ENCODE data around the gene TUFT1.

The TUFT1 gene

GRCh38 chr1:151530461-151530860 is 9.6 kb upstream of the TUFT1 start:
- in situ Hi-C loops (cut with HindIII; ENCODE audit: low pct_ligation_motif_present, low pct_unique_long_range_greater_than_20kb, low sequenced_read_pairs) = no loop called here
- DNase-seq = no peak

- DNase-seq = no peak
- in situ Hi-C loops (cut with HindIII; ENCODE audit: low pct_ligation_motif_present, low pct_unique_long_range_greater_than_20kb, low sequenced_read_pairs) = no loop called here
These were observed 6.2 kb upstream of the TUFT1 start for GRCh38 chr1:151533870-151534269.

GRCh38 chr1:151534662-151535278 is 5.3 kb upstream of the TUFT1 start:
- in situ Hi-C loops (cut with HindIII; ENCODE audit: low pct_ligation_motif_present, low pct_unique_long_range_greater_than_20kb, low sequenced_read_pairs) = no loop called here
- peak; percentile 82 for DNase-seq

GRCh38 chr1:151535326-151536271 is 4.5 kb upstream of the TUFT1 start:
- in situ Hi-C loops (cut with HindIII; ENCODE audit: low pct_ligation_motif_present, low pct_unique_long_range_greater_than_20kb, low sequenced_read_pairs) = no loop called here
- no peak for DNase-seq

- DNase-seq = no peak
- in situ Hi-C loops (cut with HindIII; ENCODE audit: low pct_ligation_motif_present, low pct_unique_long_range_greater_than_20kb, low sequenced_read_pairs) = no loop called here
These were observed 3.6 kb upstream of the TUFT1 start for GRCh38 chr1:151536499-151536898.

- DNase-seq = peak; percentile 99
- in situ Hi-C loops (cut with HindIII; ENCODE audit: low pct_ligation_motif_present, low pct_unique_long_range_greater_than_20kb, low sequenced_read_pairs) = no loop called here
These were observed 3.0 kb upstream of the TUFT1 start for GRCh38 chr1:151537112-151537511.

- peak; percentile 99 for DNase-seq
- in situ Hi-C loops (cut with HindIII; ENCODE audit: low pct_ligation_motif_present, low pct_unique_long_range_greater_than_20kb, low sequenced_read_pairs) = no loop called here
These were observed 638 bp upstream of the TUFT1 start for GRCh38 chr1:151539321-151540020.

- no peak for DNase-seq
- in situ Hi-C loops (cut with HindIII; ENCODE audit: low pct_ligation_motif_present, low pct_unique_long_range_greater_than_20kb, low sequenced_read_pairs) = no loop called here
These were observed 871 bp downstream of the TUFT1 start for GRCh38 chr1:151540982-151541377.

GRCh38 chr1:151541752-151542151 is 1.6 kb downstream of the TUFT1 start:
- in situ Hi-C loops (cut with HindIII; ENCODE audit: low pct_ligation_motif_present, low pct_unique_long_range_greater_than_20kb, low sequenced_read_pairs) = no loop called here
- DNase-seq = no peak

GRCh38 chr1:151542710-151543129 is 2.6 kb downstream of the TUFT1 start:
- peak; percentile 83 for DNase-seq
- in situ Hi-C loops (cut with HindIII; ENCODE audit: low pct_ligation_motif_present, low pct_unique_long_range_greater_than_20kb, low sequenced_read_pairs) = no loop called here

- DNase-seq = no peak
- in situ Hi-C loops (cut with HindIII; ENCODE audit: low pct_ligation_motif_present, low pct_unique_long_range_greater_than_20kb, low sequenced_read_pairs) = no loop called here
These were observed 5.4 kb downstream of the TUFT1 start for GRCh38 chr1:151545542-151545941.

GRCh38 chr1:151546011-151546925 is 6.2 kb downstream of the TUFT1 start:
- in situ Hi-C loops (cut with HindIII; ENCODE audit: low pct_ligation_motif_present, low pct_unique_long_range_greater_than_20kb, low sequenced_read_pairs) = no loop called here
- DNase-seq = no peak

- in situ Hi-C loops (cut with HindIII; ENCODE audit: low pct_ligation_motif_present, low pct_unique_long_range_greater_than_20kb, low sequenced_read_pairs) = no loop called here
- DNase-seq = peak; percentile 99
These were observed 7.2 kb downstream of the TUFT1 start for GRCh38 chr1:151547119-151547899.

GRCh38 chr1:151547900-151548230 is 7.8 kb downstream of the TUFT1 start:
- in situ Hi-C loops (cut with HindIII; ENCODE audit: low pct_ligation_motif_present, low pct_unique_long_range_greater_than_20kb, low sequenced_read_pairs) = no loop called here
- no peak for DNase-seq

- DNase-seq = no peak
- in situ Hi-C loops (cut with HindIII; ENCODE audit: low pct_ligation_motif_present, low pct_unique_long_range_greater_than_20kb, low sequenced_read_pairs) = no loop called here
These were observed 9.1 kb downstream of the TUFT1 start for GRCh38 chr1:151549199-151549598.

- DNase-seq = no peak
These were observed 13.6 kb downstream of the TUFT1 start for GRCh38 chr1:151553659-151554058.

GRCh38 chr1:151556052-151556451 is 15.9 kb downstream of the TUFT1 start:
- in situ Hi-C loops (cut with HindIII; ENCODE audit: low pct_ligation_motif_present, low pct_unique_long_range_greater_than_20kb, low sequenced_read_pairs) = no loop called here
- no peak for DNase-seq

More at GRCh38 chr1:151553659-151554058, 13.6 kb downstream of the TUFT1 start:
- in situ Hi-C loops (cut with HindIII; ENCODE audit: low pct_ligation_motif_present, low pct_unique_long_range_greater_than_20kb, low sequenced_read_pairs) = no loop called here

GRCh38 chr1:151562661-151563060 is 22.6 kb downstream of the TUFT1 start:
- DNase-seq = no peak
- in situ Hi-C loops (cut with HindIII; ENCODE audit: low pct_ligation_motif_present, low pct_unique_long_range_greater_than_20kb, low sequenced_read_pairs) = no loop called here
